Skeletal muscle tissue (tissue), 4 donors: ENCODE results near the gene CRISPLD2. TPM values are rescaled to one million over a fixed set of nuclear protein-coding genes. Genes with fewer than 3 reads are reported as not detected.

Experiments used
- H3K27ac ChIP-seq: one replicate; pipeline ENCODE4 v1.7.0; 2013; ENCODE audit warnings: mild to moderate bottlenecking, low read depth, low read length, inconsistent platforms
- H3K27me3 ChIP-seq, 3 donors: one replicate each; pipeline ENCODE4 v1.7.0; 2013; ENCODE audit warnings: low read length in 3 of 3; ENCODE audit not compliant: control insufficient read depth in 3 of 3, insufficient read depth in 3 of 3
- H3K36me3 ChIP-seq, 3 donors: one replicate each; pipeline ENCODE4 v1.7.0; 2013; ENCODE audit warnings: low read length in 3 of 3; ENCODE audit not compliant: control insufficient read depth in 3 of 3, insufficient read depth in 3 of 3
- H3K4me1 ChIP-seq, 3 donors: one replicate each; pipeline ENCODE4 v1.7.0; 2013; ENCODE audit warnings: low read length in 3 of 3, mild to moderate bottlenecking in 3 of 3; ENCODE audit not compliant: control insufficient read depth in 3 of 3, insufficient read depth in 3 of 3
- H3K4me3 ChIP-seq, 3 donors: one replicate each; pipeline ENCODE4 v1.7.0; 2013; ENCODE audit warnings: low read length in 3 of 3
- H3K9ac ChIP-seq, 3 donors: one replicate each; pipeline ENCODE4 v1.7.0; 2013; ENCODE audit warnings: low read length in 3 of 3, mild to moderate bottlenecking in 3 of 3, moderate library complexity in 2 of 3, low read depth in 1 of 3
- H3K9me3 ChIP-seq, 3 donors: one replicate each; pipeline ENCODE4 v1.7.0; 2013; ENCODE audit warnings: low read length in 3 of 3; ENCODE audit not compliant: control insufficient read depth in 3 of 3
- total RNA-seq: library from RNA; depleted of rRNA; stranded (reverse); fragments of >200 nt; gene quantifications from one replicate; pipeline ENCODE4 v1.2.3, GENCODE V29; 2014
- donor health status: Osteomylitis.

Gene CRISPLD2
- total RNA-seq, 1 donor from 2014 or later = 7.3 TPM

DNA sequence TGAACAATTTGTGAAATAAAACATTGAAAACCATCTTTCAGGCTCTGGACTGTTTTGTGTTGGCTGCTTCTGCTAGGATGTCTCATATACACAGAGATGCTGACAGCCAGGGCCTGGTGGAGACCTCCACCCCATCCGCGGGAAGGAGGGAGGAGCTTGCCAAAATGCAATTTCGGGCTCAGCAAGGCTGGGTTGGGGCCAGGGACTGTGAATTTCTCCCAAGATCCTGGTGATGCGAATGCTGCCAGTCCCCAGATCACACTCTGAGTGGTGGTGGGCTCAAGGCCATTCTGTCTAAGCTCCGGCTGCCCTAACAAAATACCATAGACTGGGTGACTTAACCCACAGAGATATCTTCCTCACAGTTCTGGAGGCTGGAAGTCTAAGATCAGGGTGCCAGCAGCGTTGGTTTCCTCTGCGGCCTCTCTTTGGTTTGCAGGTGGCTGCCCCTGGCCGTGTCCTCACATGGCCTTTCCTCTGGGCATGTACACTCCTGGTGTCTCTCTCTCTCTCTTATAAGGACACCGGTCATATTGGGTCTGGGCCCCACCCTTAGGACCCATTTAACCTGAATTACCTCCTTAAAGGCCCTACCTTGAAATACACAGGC lies 89.8 kb downstream of the CRISPLD2 start:
- H3K9ac ChIP-seq = no peak overlapping the region
- no peaks in the 10 kb centered on the region for H3K36me3 ChIP-seq
- no peak overlapping the region for H3K27ac ChIP-seq
- no peak overlapping the region for H3K4me3 ChIP-seq
- H3K4me1 ChIP-seq = peaks cover 7 to 12% (median 10%) of the 10 kb centered on the region in 3 donors
- no peaks in the 10 kb centered on the region for H3K9me3 ChIP-seq
- H3K27me3 ChIP-seq = peaks cover 2 to 3% (median 3%) of the 10 kb centered on the region in 3 donors

DNA sequence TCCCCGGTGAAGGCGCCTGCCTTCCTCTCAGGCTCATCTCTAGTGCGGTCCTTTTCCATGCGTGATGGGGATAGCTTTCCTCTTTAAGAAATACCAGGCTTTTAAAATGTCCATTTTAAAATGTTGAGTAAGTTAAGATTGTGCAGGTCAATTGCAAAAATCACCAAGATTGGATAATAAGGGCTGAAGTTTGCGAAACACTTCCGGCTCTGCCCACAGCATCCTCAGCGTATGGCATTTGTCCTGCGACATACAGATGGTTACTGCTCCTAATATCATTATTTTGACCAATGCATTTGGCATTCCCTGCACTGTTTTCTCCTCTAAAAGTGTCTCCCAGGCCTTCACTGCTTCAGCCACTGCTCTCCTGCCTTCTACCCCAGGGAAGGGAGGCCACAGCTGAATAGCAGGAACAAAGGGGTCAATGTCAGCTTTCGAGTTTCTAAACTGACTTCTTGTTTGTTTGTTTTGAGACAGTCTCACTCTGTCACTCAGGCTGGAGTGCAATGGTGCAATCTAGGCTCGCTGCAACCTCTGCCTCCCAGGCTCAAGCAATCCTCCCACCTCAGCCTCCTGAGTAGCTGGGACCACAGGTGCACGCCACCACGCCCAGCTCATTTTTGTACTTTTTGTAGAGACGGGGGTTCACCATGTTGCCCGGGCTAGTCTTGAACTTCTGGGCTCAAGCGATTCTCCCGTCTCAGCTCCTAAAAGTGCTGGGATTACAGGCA lies 91.9 kb downstream of the CRISPLD2 start:
- H3K27me3 ChIP-seq = peaks cover 3 to 15% (median 4%) of the 10 kb centered on the region in 3 donors
- H3K4me1 ChIP-seq = peaks cover 9 to 17% (median 10%) of the 10 kb centered on the region in 3 donors
- no peak overlapping the region for H3K9ac ChIP-seq
- no peaks in the 10 kb centered on the region for H3K36me3 ChIP-seq
- H3K27ac ChIP-seq = no peak overlapping the region
- no peaks in the 10 kb centered on the region for H3K9me3 ChIP-seq
- no peak overlapping the region for H3K4me3 ChIP-seq

DNA sequence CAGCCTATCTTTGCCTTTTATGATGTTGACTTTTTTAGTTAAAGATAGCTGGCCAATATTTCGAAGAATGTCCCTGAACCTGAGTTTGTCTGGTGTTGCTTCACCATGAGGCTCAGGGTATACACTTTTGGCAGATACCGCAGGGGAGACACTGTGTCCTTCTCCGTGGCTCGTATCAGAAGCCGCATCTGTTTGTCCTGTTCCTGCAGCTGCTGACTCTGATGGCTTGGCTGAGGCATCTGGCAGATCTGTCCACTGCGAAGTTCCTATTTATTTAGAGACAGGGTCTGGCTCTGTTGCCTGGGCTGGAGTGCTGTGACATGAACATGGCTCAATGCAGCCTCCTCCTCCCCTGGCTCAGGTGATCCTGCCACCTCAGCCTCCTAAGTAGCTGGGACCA lies 93.5 kb downstream of the CRISPLD2 start:
- H3K27ac ChIP-seq = no peak overlapping the region

DNA sequence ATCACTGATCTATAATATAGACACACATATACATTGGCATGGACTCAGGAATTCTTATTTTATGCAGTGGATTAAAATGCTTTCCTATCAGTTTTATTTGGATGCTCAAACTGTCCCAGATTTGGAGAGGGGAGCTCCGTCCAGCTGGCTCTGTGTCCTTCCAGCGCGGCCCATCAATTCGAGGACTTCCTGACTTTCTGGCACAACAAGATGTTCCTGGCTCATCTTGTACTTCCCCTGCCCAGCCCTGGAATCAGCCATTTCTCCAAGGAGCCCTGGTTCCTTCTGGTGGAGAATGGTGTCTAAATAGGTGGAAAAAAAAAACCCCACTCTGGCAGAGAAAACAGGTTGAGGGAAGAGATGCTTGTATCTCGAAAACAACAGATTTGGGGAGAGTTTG lies 94.5 kb downstream of the CRISPLD2 start:
- Histone ChIP-seq H3K4me3 (no peak overlapping the region), H3K27me3 (peaks cover 3 to 33% (median 14%) of the 10 kb centered on the region in 3 donors), H3K9ac (no peak overlapping the region), H3K9me3 (no peaks in the 10 kb centered on the region), H3K27ac (no peak overlapping the region), H3K4me1 (peaks cover 10 to 17% (median 16%) of the 10 kb centered on the region in 3 donors), H3K36me3 (no peaks in the 10 kb centered on the region)

More for the DNA sequence above, 93.5 kb downstream of the CRISPLD2 start:
- Histone ChIP-seq H3K9ac (peak overlapping the region in 1 of 3 donors; percentile 40), H3K4me3 (no peak overlapping the region), H3K27me3 (peaks cover 3 to 27% (median 10%) of the 10 kb centered on the region in 3 donors), H3K36me3 (no peaks in the 10 kb centered on the region), H3K4me1 (peaks cover 10 to 16% (median 11%) of the 10 kb centered on the region in 3 donors), H3K9me3 (no peaks in the 10 kb centered on the region)

DNA sequence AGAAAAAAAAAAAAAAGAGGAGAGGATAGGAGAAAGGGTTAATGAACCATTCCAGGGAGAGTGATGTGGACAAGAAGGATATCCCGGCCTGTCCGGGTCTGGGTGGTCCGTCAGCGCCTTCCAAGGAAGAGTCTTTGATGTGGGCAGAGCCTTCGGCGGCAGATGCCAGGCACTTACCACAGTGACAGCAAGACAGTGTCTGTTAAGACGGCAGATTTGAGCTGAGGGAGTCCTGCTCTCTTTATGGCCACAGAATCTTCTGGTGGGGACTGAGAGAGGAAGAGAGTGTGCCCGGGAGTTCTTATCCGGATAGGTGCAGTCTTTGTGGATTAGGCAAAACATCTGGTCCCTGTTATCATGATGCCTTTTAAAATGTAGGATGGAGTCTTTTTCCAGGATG lies 96.4 kb downstream of the CRISPLD2 start:
- H3K4me1 ChIP-seq = peaks cover 10 to 23% (median 20%) of the 10 kb centered on the region in 3 donors
- no peaks in the 10 kb centered on the region for H3K36me3 ChIP-seq
- H3K9me3 ChIP-seq = no peaks in the 10 kb centered on the region
- H3K27ac ChIP-seq = no peak overlapping the region
- H3K27me3 ChIP-seq = peaks cover 8 to 33% (median 13%) of the 10 kb centered on the region in 3 donors
- H3K4me3 ChIP-seq = no peak overlapping the region
- no peak overlapping the region for H3K9ac ChIP-seq

DNA sequence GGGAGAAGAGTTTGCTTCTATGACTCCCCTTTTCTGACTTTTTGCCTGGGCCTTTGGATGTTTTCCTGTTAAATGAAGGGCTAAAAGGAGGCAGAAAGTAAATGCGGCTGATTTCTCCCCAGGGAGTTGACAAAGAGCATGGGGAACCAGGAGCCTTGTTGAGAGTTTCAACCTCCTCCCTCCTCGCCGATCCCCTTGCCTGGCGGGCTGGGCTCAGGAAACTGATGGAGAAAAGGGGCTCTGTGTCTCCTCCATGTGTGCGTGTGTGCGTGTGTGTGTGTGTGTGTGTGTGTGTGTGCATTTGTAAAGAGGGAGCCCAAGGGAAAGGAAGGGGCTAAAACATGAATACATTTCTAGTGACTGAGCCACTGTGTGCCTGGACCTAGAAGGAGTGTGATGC lies 97.1 kb downstream of the CRISPLD2 start:
- Histone ChIP-seq H3K4me1 (peaks cover 10 to 23% (median 20%) of the 10 kb centered on the region in 3 donors), H3K9ac (no peak overlapping the region), H3K9me3 (no peaks in the 10 kb centered on the region), H3K27ac (no peak overlapping the region), H3K36me3 (no peaks in the 10 kb centered on the region), H3K27me3 (peaks cover 8 to 33% (median 11%) of the 10 kb centered on the region in 3 donors), H3K4me3 (no peak overlapping the region)

DNA sequence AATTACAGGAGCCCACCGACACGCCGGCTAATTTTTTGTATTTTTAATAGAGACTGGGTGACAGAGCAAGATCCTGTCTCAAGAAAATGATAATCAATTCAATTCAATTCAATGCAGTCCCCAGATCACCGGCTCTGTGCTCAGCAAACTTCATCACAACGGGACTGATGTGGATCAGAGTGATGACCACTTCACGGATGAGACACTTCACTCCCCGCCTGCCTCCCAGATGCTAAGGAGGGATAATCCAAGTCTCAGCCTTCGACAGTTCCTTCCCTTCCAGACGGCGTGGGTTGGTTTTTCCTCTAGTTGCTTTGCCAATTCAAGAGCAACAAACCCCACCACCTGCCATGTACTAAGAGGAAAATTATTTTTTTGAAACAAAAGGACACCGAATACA lies 97.7 kb downstream of the CRISPLD2 start:
- Histone ChIP-seq H3K4me3 (no peak overlapping the region), H3K9me3 (no peaks in the 10 kb centered on the region), H3K9ac (no peak overlapping the region), H3K4me1 (peaks cover 15 to 30% (median 26%) of the 10 kb centered on the region in 3 donors), H3K27me3 (peaks cover 8 to 33% (median 11%) of the 10 kb centered on the region in 3 donors), H3K36me3 (no peaks in the 10 kb centered on the region), H3K27ac (no peak overlapping the region)

DNA sequence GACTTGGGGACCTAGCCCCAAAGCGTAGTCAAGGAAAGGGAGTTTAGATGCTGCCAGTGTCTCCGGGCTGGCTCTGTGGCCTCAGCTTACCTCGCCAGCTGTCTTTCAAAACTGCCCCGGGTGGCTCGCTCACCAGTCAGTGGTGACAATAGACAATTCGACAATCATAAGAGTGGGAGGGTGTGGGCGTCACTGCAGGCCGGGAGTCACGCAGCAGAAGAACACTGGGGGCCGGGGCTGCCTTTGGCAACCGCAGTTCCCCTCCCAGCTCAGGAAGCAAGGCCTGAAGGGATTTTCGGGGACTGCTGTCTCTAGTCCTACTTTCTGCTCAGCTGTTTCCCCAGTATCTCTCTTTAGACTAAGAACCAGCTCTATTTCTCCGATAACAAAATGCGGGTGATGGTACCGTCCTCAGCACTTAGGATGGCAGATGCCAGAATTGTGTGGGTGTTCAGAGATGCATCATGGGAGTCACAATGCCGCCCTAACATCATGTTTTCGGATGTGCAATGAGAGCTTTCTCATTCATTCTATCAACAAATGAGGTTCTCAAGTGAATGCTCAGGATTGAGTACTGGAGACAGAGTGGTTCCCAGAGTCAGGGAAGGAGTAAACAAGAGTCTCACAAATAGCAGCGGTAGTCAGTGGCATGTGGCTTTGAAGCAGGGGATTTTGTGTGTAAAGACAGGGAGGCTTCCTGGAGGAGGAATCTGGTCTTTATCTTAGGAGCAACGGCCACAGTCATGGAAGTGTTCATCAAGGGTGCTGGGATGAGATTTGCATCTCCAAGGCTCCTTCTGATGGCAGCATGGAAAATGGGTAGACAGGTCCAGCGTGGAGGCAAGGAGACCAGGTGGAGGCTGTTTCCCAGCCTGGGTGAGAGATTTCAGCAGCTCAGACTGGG lies 98.5 kb downstream of the CRISPLD2 start:
- Histone ChIP-seq H3K4me1 (peaks cover 20 to 36% (median 31%) of the 10 kb centered on the region in 3 donors), H3K27me3 (peaks cover 8 to 33% (median 11%) of the 10 kb centered on the region in 3 donors), H3K36me3 (no peaks in the 10 kb centered on the region), H3K4me3 (no peak overlapping the region), H3K27ac (no peak overlapping the region), H3K9me3 (no peaks in the 10 kb centered on the region), H3K9ac (no peak overlapping the region)

DNA sequence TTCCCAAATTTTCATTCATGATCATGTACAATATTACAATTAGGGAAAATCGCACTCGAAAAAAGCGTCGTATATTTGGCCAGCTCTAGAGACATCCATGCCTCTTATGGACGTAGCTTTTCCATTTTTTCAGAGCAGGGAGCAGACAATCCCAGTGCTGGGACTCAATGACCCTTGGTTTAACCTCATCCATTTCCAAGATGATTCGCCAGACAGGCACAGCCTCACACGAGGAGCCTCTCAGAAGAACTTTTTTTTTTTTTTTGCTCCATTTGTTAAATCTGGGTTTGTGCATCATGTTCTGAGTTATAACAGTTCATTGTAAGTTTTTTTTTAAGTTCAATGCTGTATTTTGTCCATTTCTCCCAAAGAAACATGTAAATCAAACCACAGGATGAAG lies 99.5 kb downstream of the CRISPLD2 start:
- no peak overlapping the region for H3K27ac ChIP-seq
- peaks cover 14 to 37% (median 29%) of the 10 kb centered on the region in 3 donors for H3K4me1 ChIP-seq

More for the DNA sequence above, 99.5 kb downstream of the CRISPLD2 start:
- no peak overlapping the region for H3K4me3 ChIP-seq
- no peak overlapping the region for H3K9ac ChIP-seq
- H3K36me3 ChIP-seq = no peaks in the 10 kb centered on the region
- H3K9me3 ChIP-seq = no peaks in the 10 kb centered on the region
- peaks cover 8 to 33% (median 11%) of the 10 kb centered on the region in 3 donors for H3K27me3 ChIP-seq
